K562 (cell line): ENCODE results near the gene COQ8A.

ENCODE experiments used
- E2F8 ChIP-seq: fragments of 450-650 bp; IDR thresholded peaks from 2 replicates; pipeline ENCODE4 v1.7.1; 2018; ENCODE audit warnings: mild to moderate bottlenecking, low read depth; ENCODE audit not compliant: partially characterized antibody
- EP300 ChIP-seq: IDR thresholded peaks from 2 replicates; pipeline ENCODE4 v1.6.1; 2012; ENCODE audit warnings: low read length, improper control_type of control experiment
- SP2 ChIP-seq: IDR thresholded peaks from 2 replicates; pipeline ENCODE4 v1.6.1; 2011; ENCODE audit warnings: mild to moderate bottlenecking, low read depth, low read length, moderate library complexity; ENCODE audit not compliant: poor library complexity, severe bottlenecking; ENCODE audit errors: extremely low read depth

GRCh38 chr1:226943156-226943555 is 3.1 kb downstream of the COQ8A start:
- TF ChIP-seq SP2 = no peak
- TF ChIP-seq E2F8 = no peak
- TF ChIP-seq EP300 = no peak
